ENCODE results near the gene PTPRA.
"Not testable (repeated sequence)": the region's sequence is repeated elsewhere in the genome, so short reads cannot be mapped to it uniquely, and the experiment has no call there.

Gene PTPRA

DNA sequence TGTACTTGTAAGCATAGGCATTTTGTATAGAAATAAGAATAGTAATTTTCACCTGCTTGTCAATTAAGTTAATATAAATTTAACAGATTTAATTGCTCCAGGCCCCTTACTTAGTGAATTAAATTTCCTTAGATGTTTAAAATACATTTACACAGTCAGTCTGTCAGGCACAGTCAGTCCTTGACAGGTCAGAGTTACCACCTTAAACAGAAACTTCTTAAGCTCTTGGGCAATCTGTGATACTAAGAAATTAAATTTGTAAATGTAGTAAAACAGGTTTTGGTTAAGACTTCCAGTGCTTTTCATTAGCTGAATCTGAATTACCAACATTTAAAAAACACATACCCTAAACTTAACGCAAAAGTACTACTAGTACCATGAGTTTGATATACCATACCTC, 15.9 kb downstream of the PTPRA start:
- DNase-seq: no peak

DNA sequence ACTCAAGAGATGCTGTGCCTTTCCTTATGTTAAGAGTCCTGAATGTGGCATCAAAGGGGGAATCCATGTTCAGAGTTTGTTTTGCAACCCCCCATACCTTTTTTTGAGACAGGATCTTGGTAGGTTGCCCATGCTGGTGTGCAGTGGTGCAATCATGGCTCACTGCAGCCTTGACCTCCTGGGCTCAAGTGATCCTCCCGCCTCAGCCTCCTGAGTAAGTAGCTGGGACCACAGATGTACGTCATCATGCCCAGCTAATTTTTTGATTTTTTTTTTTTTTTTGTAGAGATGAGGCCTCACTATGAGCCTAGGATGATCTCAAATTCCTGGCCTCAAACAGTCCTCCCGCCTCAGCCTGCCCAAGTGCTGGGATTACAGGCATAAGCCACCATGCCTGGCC, 16.5 kb downstream of the PTPRA start:
- no peak for DNase-seq

- no peak for DNase-seq
Observed at GRCh38 chr20:2890742-2891141, 17.5 kb downstream of the PTPRA start.

DNA sequence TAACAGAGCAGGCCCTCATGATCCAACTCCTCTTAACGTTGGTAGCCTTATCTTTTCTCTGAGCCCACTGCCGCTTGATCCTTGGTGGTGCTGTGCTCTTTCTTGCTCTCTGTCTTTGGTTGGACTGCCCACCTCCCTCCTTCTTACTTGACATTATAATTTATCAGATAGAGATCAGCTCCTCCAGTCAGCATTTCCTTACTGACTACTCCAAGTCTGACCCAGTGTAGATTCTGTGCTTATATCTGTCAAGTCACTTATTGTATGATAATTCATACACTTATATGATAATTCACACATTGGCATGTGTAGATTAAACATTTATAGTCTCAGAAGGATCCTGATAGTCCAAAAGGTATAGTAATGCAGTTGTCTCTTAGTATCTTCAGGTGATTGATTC, 18.1 kb downstream of the PTPRA start:
- no peak for DNase-seq

DNA sequence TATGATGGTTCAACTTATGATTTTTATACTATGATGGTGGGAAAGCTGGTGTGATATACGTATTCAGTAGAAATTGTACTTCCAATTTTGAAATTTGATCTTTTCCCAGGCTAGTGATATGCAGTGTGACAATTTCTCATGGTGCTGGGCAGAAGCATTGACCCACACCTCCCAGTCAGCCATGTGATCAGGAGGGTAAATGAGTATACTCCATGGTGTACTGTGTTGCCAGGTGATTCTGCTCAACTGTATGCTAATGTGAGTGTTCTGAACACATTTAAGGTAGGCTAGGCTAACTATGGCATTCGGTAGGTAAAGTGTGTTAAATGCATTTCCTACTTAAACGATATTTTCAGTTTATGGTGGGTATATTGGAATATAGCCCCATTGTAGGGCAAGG, 19.1 kb downstream of the PTPRA start:
- DNase-seq: no peak

DNA sequence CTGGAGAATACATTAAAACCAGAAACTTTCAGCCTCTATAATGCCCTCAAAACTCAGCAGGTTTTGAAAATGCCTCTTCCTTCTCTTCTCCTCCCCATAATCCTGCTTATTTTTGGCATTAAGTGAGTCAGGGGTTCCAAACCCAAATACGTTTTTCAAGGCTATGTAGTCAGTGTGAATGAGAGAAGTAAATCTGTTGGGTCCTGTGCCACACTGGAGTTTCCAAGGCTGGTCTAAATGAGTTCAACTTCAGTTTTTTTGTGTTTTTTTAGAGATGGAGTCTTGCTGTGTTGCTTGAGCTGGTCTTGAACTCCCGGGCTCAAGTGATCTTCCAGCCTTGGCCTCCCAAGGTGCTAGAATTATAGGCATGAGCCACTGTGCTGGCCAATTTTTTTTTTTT, 20.9 kb downstream of the PTPRA start:
- no peak for DNase-seq

DNA sequence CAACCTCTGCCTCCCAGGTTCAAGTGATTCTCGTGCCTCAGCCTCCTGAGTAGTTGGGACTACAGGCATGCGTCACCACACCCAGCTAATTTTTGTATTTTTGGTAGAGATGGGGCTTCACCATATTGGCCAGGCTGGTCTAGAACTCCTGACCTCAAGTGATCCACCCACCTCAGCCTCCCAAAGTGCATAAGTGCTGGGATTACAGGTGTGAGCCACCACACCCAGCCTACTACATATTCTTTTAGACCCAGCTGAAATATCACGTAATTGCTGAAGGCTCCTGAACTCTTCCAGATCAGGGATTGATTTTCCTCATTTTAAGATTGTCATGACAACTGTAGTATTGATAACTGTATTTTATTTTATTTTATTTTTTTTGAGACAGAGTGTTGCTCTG, 21.9 kb downstream of the PTPRA start:
- DNase-seq: not testable (repeated sequence)

GRCh38 chr20:2899243-2899642, 26.0 kb downstream of the PTPRA start:
- DNase-seq: no peak

- DNase-seq: no peak
Observed at GRCh38 chr20:2900845-2901592, 27.7 kb downstream of the PTPRA start.

- no peak for DNase-seq
Observed at GRCh38 chr20:2902291-2902690, 29.0 kb downstream of the PTPRA start.

DNA sequence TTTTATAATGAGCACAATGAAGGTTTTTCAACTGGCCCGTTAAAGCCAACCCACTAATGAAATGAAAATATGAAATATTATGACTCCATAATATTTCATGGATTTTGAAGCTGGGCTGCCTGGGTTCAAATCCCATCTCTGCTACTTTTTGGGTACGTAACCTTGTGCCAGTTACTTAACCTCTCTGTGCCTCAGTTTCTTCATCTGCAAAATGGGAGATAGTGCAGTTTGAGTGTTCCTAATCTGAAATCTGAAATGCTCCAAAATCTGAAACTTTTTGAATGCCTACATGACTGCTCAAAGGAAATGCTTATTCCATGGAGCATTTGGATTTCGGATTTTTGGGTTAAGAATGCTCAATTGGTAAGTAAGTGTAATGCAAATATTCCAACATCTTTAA, 29.5 kb downstream of the PTPRA start:
- no peak for DNase-seq

GRCh38 chr20:2903686-2904085, 30.4 kb downstream of the PTPRA start:
- no peak for DNase-seq

DNA sequence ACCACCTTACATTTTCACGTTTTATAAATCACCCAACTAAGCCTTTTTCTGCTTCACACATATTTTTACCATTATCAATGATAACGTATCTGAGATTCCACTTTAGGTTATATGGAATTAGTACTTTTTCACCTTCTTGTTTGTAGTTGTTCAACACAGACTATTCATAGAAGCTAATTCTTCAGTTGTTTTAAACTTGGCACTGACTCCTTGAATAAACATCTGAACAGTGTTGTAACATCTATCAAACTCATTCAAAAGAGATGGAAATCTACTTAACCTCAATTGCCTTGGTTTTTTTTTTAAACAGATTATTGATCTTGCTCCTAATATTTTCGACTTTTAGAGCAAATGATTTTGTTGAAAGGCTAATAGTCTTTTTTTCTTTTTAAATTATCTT, 34.2 kb downstream of the PTPRA start:
- no peak for DNase-seq

DNA sequence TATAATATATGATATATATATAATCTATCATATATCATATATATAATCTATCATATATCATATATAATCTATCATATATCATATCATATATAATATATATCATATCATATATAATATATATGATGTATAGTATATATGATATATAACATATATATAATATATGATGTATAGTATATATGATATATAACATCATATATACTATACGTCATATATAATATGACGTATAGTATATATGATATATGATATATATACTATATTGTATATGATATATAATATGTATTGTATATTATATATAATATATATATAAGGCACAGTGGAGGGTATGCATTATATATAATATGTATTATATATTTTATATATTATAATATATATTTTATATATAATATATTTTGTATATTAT, 36.7 kb downstream of the PTPRA start:
- DNase-seq: no peak

- DNase-seq: no peak
Observed at GRCh38 chr20:2911200-2911599, 37.9 kb downstream of the PTPRA start.

- no peak for DNase-seq
Observed at GRCh38 chr20:2914160-2914559, 40.9 kb downstream of the PTPRA start.

DNA sequence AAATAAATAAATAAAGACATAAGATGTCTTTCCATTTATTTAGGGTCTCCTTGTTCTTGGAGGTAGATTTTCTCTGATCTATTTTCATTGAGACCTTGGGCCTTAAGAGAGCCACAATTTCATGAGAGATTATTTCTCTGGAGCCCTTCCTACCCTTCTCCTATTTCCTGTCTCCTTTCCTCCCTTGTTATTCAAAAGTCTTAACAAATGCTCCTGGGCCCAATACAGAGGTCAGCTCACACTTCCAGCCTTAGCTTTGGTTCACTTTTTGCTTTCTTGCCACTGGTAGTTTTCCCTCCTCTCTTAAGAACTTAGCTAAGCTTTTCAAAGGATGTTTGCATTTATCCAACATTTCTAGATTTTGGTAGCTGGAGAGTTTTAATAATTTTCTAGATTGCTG, 44.0 kb downstream of the PTPRA start:
- DNase-seq: no peak

DNA sequence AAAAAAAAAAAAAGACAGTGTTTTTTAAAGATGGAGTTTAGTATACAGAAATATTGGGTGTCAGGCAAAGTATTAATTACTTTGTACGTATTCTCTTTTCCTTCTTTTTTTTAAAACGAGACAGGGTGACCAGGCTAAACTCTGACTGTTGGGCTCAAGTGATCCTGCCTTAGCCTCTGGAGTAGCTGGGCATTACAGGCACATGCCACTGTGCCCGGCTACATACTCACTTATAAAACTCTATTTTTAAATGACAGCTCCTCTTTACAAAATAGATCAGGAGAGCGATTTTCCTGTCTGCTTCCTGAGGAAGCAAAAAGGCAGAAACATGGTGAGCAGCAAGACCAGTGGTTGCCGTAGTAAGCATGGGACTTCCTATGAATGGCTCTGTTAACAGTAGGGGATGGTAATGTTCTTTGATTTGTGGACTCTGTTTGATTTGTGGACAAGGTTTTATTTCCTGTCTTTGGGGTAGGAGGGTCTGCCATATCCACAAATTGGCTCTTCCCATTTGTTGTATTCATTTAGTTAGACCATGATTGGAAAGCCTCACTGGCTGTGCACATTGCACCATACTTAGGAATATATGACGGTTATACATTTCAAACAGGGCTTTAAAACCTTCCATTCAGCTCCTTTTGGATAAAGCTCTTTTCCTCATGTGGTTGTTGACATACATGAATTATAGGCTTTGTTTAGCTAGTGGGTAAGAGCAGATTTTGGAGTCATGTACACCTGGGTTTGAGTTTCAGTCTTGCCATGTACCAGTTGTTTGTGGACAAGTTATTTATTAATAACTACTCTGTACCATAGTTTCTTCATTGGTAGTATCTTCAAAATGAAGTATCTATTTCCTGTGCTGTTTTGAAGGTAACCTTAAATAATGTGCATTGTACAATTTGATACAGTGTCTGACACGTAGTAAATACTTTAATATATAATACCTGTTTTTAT, 45.1 kb downstream of the PTPRA start:
- no peak for DNase-seq

GRCh38 chr20:2919518-2920245, 46.4 kb downstream of the PTPRA start:
- DNase-seq: no peak

DNA sequence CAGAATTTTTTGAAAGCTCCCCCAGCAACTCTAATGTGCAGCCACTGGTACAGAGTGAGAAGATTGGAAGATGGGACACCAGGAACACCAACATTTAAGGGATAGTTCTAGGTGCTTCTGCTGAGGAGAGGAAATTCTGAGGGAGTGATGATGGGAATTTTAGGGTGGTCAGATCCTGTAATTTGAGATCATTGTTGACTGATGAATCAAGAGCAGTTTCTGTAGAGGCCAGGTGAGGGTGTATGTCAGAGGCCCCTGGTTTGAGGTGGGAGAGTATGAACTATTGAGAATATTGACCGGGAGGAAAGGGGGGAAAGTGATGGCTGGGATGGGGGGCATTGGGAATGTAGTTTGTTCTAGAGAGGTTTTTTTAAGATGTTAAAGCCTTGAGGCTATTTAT, 47.2 kb downstream of the PTPRA start:
- DNase-seq: no peak

DNA sequence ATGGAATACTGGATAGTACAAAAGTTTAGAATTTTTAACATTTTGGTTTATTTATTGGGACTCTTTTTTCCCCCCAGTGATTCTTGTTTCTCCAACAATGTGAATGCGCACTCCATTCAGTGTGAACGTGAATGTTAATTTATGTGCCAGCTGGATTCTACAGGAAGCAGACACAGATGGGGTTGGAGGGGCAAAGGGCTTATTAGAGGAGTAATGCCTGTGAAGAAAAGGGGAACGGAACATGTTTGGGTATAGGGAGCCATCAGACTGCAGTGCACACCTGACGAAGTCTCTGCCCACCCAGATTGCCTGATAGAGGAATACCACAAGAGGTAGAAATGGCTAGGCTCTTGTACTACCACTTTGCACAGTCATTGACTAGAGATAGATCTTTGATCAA, 48.2 kb downstream of the PTPRA start:
- DNase-seq: no peak

- no peak for DNase-seq
Observed at GRCh38 chr20:2922957-2923356, 49.7 kb downstream of the PTPRA start.

GRCh38 chr20:2930538-2930937, 57.3 kb downstream of the PTPRA start:
- DNase-seq: no peak

DNA sequence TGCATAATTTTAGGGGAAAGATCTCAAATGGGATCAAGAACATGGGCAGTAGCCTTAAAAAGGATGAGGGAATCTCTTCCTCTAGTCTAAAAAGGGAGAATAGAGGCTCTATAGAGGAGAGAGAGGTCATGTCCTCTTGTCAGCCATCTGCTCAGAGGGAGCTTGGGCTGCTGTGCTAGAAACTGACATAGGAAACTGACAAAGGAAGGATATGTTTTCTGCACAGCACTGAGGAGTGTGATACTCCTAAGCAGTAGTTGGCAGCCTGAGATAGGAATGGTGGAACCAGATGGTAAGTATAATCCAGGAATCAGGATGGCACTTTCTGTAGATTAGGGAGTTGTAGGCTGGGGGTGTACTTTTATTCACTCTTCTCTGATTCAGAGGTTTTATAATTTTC, 59.2 kb downstream of the PTPRA start:
- no peak for DNase-seq

All from activated naive CD4-positive, alpha-beta T cell treated with Interleukin-2 at 50 U/mL for 16 hours (primary cell).